Glutamatergic neuron (in vitro differentiated cells): ENCODE results near the gene PMVK. TPM values are rescaled to one million over a fixed set of nuclear protein-coding genes. Genes with fewer than 3 reads are reported as not detected.
A peak's percentile ranks its signal among the peaks of the same experiment; 100 is the strongest.

Source experiments
- DNase-seq: peaks from one replicate; pipeline ENCODE4 v3.0.0; 2022
- H3K27ac Mint-ChIP-seq: one replicate; pipeline ENCODE4 v1.8.0; 2020; ENCODE audit warnings: mild to moderate bottlenecking, mixed read lengths, inconsistent platforms; ENCODE audit not compliant: unreplicated experiment
- H3K27me3 Mint-ChIP-seq: one replicate; pipeline ENCODE4 v1.8.0; 2020; ENCODE audit warnings: mild to moderate bottlenecking, moderate library complexity, mixed read lengths, inconsistent platforms; ENCODE audit not compliant: unreplicated experiment
- H3K36me3 Mint-ChIP-seq: one replicate; pipeline ENCODE4 v1.8.0; 2020; ENCODE audit warnings: mild to moderate bottlenecking, mixed read lengths, inconsistent platforms; ENCODE audit not compliant: unreplicated experiment
- H3K4me1 Mint-ChIP-seq: one replicate; pipeline ENCODE4 v1.8.0; 2020; ENCODE audit warnings: mild to moderate bottlenecking, low read depth, mixed read lengths, inconsistent platforms; ENCODE audit not compliant: unreplicated experiment
- H3K4me3 Mint-ChIP-seq: one replicate; pipeline ENCODE4 v1.8.0; 2020; ENCODE audit warnings: mild to moderate bottlenecking, mixed read lengths, inconsistent platforms; ENCODE audit not compliant: unreplicated experiment
- H3K9me3 Mint-ChIP-seq: one replicate; pipeline ENCODE4 v1.8.0; 2020; ENCODE audit warnings: mild to moderate bottlenecking, moderate library complexity, mixed read lengths, inconsistent platforms; ENCODE audit not compliant: unreplicated experiment
- CTCF ChIP-seq: fragments of 200-600 bp; sonication (generic); IDR thresholded peaks from one replicate; pipeline ENCODE4 v1.5.0; 2021; ENCODE audit not compliant: partially characterized antibody, unreplicated experiment
- total RNA-seq: library from RNA; stranded (reverse); fragmentation: NEBNext Ultra II Directional; extraction: Animal tissue kit (Norgen Biotek cat#: 25700); gene quantifications from one replicate; pipeline ENCODE4 v1.2.1, GENCODE V29; 2021; ENCODE audit not compliant: unreplicated experiment

PMVK gene
- total RNA-seq, 1 donor from 2014 or later = 30.7 TPM

GRCh38 chr1:154970631-154971340 lies 34.3 kb upstream of the PMVK start, which contains the start of gene SHC1:
SHC1 (minus strand) TSS chr1:154970747; CDS start chr1:154970526, 221 bp downstream.
- peaks cover 6% of the 10 kb centered on the region for H3K9me3 Mint-ChIP-seq
- peak within 1 kb of the TSS; percentile 98 for H3K4me3 Mint-ChIP-seq
- peaks cover 9% of the 10 kb centered on the region for H3K27me3 Mint-ChIP-seq
- peaks cover 31% of the 10 kb centered on the region for H3K4me1 Mint-ChIP-seq
- peak within 1 kb of the TSS; percentile 98 for H3K27ac Mint-ChIP-seq
- DNase-seq = peak; percentile 92
- H3K36me3 Mint-ChIP-seq = no peaks in the 10 kb centered on the region
- no peak for TF ChIP-seq CTCF

GRCh38 chr1:154969860-154970452 lies 33.4 kb upstream of the PMVK start:
- peak overlapping the region; percentile 98 for H3K4me3 Mint-ChIP-seq
- H3K27ac Mint-ChIP-seq = peak overlapping the region; percentile 98
- no peaks in the 10 kb centered on the region for H3K36me3 Mint-ChIP-seq
- H3K27me3 Mint-ChIP-seq = peaks cover 9% of the 10 kb centered on the region
- no peak for DNase-seq
- H3K9me3 Mint-ChIP-seq = peaks cover 7% of the 10 kb centered on the region
- TF ChIP-seq CTCF = no peak
- peaks cover 31% of the 10 kb centered on the region for H3K4me1 Mint-ChIP-seq

GRCh38 chr1:154969246-154969645 lies 32.7 kb upstream of the PMVK start:
- Mint-ChIP-seq H3K27ac (peak overlapping the region; percentile 94), H3K27me3 (peaks cover 9% of the 10 kb centered on the region), H3K36me3 (no peaks in the 10 kb centered on the region), H3K4me3 (peak overlapping the region; percentile 98), H3K4me1 (peaks cover 31% of the 10 kb centered on the region), H3K9me3 (peaks cover 7% of the 10 kb centered on the region)
- TF ChIP-seq CTCF = no peak
- DNase-seq = no peak

- Mint-ChIP-seq H3K4me1 (peaks cover 31% of the 10 kb centered on the region), H3K9me3 (peaks cover 9% of the 10 kb centered on the region), H3K27me3 (peaks cover 9% of the 10 kb centered on the region), H3K36me3 (no peaks in the 10 kb centered on the region), H3K4me3 (peak overlapping the region; percentile 98), H3K27ac (peak overlapping the region; percentile 94)
- peak; percentile 76 for DNase-seq
- TF ChIP-seq CTCF = no peak
Measured at GRCh38 chr1:154968731-154969130, 32.2 kb upstream of the PMVK start.
